ENCODE results near the gene ETS1. TPM values are rescaled to one million over a fixed set of nuclear protein-coding genes. Genes with fewer than 3 reads are reported as not detected.

Gene ETS1
- total RNA-seq, 3 donors from 2014 or later (not counting 1 experiment from before 2014, with no cell fraction given), result 532 to 684 (median 589) TPM

GRCh38 chr11:128456566-128457268 is 130.6 kb downstream of the ETS1 start:
- no peaks in the 10 kb centered on the region for H3K27me3 ChIP-seq (ENCODE audit: control insufficient read depth, insufficient read depth, low read length)
- no peak for ATAC-seq
- H3K4me1 ChIP-seq (ENCODE audit: control insufficient read depth, insufficient read depth, low read length), result peaks cover 3% of the 10 kb centered on the region
- no peaks in the 10 kb centered on the region for H3K9me3 ChIP-seq (ENCODE audit: control insufficient read depth, insufficient read depth, low read length)
- H3K4me1 Mint-ChIP-seq, result peaks cover 65 to 73% of the 10 kb centered on the region in 2 donors
- DNase-seq, result peak in 1 of 2 donors; percentile 10
- no peaks in the 10 kb centered on the region for H3K9me3 Mint-ChIP-seq
- H3K36me3 ChIP-seq (ENCODE audit: control insufficient read depth, insufficient read depth, low read length), result peaks cover 67% of the 10 kb centered on the region
- H3K27me3 Mint-ChIP-seq (ENCODE audit: low read depth in 2 of 2), result no peaks in the 10 kb centered on the region
- no peak overlapping the region for H3K4me3 Mint-ChIP-seq
- peaks cover 48% of the 10 kb centered on the region for H3K36me3 Mint-ChIP-seq
- H3K27ac ChIP-seq (ENCODE audit: low read length), result no peak overlapping the region
- no peak for TF ChIP-seq CTCF (IDR thresholded peaks at IDR 0.05)
- intact Hi-C loops (cut with micrococcal nuclease), result no loop called here
- no peak overlapping the region for H3K4me3 ChIP-seq (ENCODE audit: low read length)
- WGBS (ENCODE audit: insufficient coverage), result 99% methylated on average over 8 of the region's 8 CpGs
- peak overlapping the region; percentile 98 to 99 for H3K27ac Mint-ChIP-seq

DNA sequence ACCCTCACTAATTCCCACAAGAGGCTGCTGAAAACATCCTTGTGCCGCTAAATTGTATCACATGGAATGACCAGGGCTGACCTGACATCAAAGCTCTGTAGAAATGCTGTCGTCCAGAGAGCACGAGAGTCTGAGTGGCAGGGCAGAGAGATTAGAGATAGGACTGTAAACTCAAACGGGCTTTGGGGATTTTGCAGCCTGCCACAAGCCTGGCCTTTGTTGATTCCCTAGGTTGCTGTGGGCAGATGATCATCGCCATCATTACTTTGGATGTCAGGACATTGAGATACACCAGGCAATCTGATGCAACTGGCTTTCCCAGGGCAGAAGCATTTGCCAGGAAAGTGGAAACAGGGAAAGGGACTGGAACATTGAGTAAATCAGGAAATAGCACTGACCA is 131.6 kb downstream of the ETS1 start:
- Histone ChIP-seq H3K27me3 (ENCODE audit: control insufficient read depth, insufficient read depth, low read length) (no peaks in the 10 kb centered on the region), H3K9me3 (ENCODE audit: control insufficient read depth, insufficient read depth, low read length) (no peaks in the 10 kb centered on the region), H3K4me3 (ENCODE audit: low read length) (no peak overlapping the region), H3K27ac (ENCODE audit: low read length) (peak overlapping the region; percentile 17), H3K36me3 (ENCODE audit: control insufficient read depth, insufficient read depth, low read length) (peaks cover 57% of the 10 kb centered on the region), H3K4me1 (ENCODE audit: control insufficient read depth, insufficient read depth, low read length) (peaks cover 3% of the 10 kb centered on the region)
- intact Hi-C loops (cut with micrococcal nuclease), result no loop called here
- peaks cover 60 to 66% of the 10 kb centered on the region in 2 donors for H3K4me1 Mint-ChIP-seq
- no peak overlapping the region for H3K4me3 Mint-ChIP-seq
- no peak for TF ChIP-seq CTCF (IDR thresholded peaks at IDR 0.05)
- H3K36me3 Mint-ChIP-seq, result peaks cover 41% of the 10 kb centered on the region
- no peaks in the 10 kb centered on the region for H3K9me3 Mint-ChIP-seq
- 82% methylated on average over 5 of the region's 5 CpGs for WGBS (ENCODE audit: insufficient coverage)
- no peak for ATAC-seq
- no peaks in the 10 kb centered on the region for H3K27me3 Mint-ChIP-seq (ENCODE audit: low read depth in 2 of 2)
- DNase-seq, result peak in 1 of 2 donors; percentile 11
- peak overlapping the region; percentile 98 to 99 for H3K27ac Mint-ChIP-seq

DNA sequence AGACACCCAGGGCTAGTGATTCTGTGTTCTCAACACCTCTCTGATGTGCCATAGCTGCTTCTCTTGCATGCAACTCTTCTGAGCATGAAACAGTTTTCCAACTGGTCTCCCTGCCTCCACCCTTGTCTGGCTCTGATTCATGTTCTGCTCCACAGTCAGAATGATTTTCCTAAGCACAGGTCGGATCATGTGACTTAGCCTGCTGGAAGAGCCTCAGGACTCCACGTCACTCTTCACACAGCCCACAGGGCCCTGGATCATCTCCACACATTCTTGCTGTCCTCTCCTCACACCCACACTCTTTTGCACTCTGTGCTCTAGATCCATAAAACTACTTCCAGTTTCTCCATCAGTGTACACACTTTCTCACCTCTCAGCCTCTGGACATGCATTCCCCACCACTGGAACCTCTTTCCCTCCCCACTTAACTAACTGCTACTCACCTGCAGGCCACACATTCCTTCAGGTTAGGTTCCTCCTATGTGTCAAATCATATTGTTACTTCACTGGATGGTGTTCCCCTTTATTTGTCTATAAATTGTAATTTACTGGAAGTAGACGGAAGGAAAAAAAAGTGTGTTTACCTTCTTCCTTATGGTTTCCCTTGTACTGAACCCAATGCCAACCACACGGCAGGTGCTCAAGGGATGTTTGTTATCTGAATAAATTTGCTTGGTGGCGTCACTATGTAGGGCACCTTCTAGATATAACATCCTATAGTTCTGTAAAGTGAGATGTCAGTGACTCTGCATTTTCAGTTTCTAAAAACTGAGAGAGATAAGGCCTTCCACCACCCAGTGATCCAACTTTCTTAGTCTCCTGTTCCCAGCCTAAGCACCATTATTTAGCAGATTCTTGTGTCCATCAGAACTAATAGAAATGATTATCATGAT is 133.7 kb downstream of the ETS1 start:
- 91% methylated on average over 5 of the region's 5 CpGs for WGBS (ENCODE audit: insufficient coverage)
- H3K27ac ChIP-seq (ENCODE audit: low read length), result peak overlapping the region; percentile 14
- Mint-ChIP-seq H3K4me3 (no peak overlapping the region), H3K4me1 (peaks cover 58 to 61% of the 10 kb centered on the region in 2 donors), H3K36me3 (peaks cover 26% of the 10 kb centered on the region), H3K27me3 (ENCODE audit: low read depth in 2 of 2) (no peaks in the 10 kb centered on the region), H3K9me3 (no peaks in the 10 kb centered on the region), H3K27ac (peak overlapping the region; percentile 98 to 99)
- peaks cover 39% of the 10 kb centered on the region for H3K36me3 ChIP-seq (ENCODE audit: control insufficient read depth, insufficient read depth, low read length)
- H3K9me3 ChIP-seq (ENCODE audit: control insufficient read depth, insufficient read depth, low read length), result no peaks in the 10 kb centered on the region
- no peak for TF ChIP-seq CTCF (IDR thresholded peaks at IDR 0.05)
- DNase-seq (peak in 1 of 2 donors; percentile 32), ATAC-seq (no peak)
- peaks cover 9% of the 10 kb centered on the region for H3K4me1 ChIP-seq (ENCODE audit: control insufficient read depth, insufficient read depth, low read length)
- H3K4me3 ChIP-seq (ENCODE audit: low read length), result no peak overlapping the region
- intact Hi-C loops (cut with micrococcal nuclease), result no loop called here
- no peaks in the 10 kb centered on the region for H3K27me3 ChIP-seq (ENCODE audit: control insufficient read depth, insufficient read depth, low read length)
